ENCODE results near the gene PSME3IP1.
A peak's percentile ranks its signal among the peaks of the same experiment; 100 is the strongest.

The PSME3IP1 gene

DNA sequence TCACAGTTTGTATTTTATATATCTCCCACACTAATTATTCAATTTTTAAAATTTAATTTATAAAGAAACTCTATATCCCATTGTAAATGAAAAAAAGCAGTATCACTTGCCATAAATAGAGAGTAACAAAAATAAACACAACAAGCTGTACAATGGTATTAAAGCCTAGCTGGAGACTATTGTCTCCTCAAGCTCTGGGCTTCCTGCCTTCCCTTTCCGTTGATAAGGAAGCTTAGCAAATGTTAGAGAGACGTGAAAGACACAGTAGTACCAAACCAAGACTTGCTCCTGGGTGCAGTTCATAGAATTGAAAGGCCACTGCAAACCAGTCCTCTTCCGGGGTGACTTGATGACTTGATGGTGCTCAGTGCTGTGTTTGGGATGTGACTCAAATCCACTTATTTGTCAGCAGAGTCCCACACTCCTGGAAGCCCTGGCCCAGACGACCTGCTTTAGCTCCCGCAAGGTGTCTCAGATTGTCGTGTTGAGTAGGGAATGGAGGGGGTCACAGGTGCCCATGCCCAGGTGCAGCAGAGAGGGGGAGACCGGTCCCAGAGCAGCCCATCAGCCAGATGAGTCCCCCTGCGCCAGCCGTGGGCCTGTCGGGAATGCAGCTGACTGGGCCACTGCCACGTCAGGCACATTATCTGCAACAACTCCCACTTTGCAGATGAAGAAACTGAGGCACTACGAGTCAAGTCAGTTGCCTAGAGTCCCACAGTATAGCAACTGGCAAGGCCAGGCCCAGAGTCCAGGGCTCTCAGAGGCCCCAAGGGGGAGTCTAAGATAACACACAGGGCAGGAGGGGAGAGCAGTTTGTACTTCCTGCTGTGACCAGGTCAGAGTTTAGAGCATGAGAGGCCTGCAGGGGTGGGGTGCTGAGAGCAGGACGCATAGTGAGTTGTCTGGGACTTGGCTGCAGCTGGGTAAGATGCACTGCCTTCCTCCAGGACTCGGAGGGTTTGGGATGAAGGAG, 40.5 kb downstream of the PSME3IP1 start:
- no peak for DNase-seq

GRCh38 chr16:57144027-57144426, 41.8 kb downstream of the PSME3IP1 start:
- DNase-seq = no peak

DNA sequence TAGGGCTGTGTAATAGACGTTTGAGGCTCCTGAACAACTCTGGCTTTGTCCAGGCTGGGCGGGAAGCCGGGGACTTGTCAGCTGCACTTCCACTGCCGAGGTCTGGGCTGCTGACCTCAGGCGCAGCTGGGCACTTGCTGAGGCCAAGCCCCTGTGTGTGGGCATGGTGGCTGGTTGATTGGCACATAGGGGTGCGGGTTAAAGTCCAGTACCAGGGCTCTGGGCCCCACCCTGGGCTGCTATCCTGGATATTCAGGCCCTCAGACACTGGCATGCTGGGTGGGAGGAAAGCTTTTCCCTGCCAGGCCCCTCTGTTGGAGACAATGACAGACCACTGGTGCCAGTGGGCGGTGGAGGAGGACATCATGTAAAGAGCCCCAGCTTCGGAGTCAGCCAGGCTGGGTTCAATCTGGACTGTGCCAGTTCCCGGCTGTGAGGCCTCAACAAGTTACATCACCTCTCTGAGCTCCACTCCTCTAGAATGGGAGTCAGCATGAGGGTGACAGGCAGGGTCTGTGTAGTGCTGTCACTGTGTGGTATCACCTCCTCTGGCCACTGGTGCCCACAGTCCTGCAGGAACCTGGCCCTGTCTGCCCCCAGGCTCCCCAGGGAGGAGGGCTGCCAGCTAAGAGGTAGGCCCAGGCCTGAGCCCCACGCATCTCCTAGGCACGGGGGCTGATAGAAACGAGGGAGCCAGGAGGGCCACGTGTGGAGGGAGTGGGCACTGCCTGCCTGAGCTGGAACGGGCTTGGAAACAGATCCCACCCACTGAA, 42.5 kb downstream of the PSME3IP1 start:
- peak in 43 of 51 donors; percentile 37 to 95 (median 83) for DNase-seq

DNA sequence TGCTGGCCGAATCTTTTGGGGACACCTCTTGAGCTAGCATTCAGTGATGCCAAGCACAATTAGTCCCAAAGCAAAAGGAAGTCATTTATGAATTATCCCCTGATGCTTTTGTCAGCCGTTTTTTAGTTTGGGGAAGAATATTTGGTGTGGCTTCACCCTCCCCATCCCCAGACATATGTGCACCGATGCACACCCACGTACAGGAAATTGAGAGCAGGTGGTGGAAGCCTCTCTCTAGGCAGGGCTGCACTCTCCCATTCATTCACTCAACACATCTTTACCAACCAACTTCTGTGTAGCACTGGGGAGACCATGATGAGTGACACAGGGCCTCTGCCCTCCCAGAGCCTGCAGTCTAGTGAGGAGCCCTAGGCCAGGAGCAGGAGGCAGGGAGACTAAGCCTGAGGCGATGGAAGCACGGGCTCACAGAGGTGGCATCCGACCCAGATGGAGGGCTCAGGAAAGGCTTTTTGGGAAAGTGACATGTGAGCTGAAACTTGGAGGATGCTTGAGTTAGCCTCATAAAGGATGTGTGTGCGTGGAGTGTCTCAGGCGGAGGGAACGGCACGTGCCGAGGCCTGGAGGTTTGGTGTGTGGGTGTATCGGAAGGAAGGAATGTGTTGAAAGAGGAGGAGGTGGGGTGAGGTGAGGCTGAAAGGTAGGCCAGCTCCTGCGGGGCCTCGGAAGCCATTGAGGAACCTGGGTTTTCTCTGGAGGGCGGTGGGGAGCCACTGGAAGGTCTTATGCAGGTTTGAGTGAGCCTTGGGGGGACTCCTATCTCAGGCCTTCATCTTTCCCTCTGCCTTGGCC, 43.8 kb downstream of the PSME3IP1 start:
- DNase-seq = no peak

- no peak for DNase-seq
Observed at GRCh38 chr16:57140931-57141668, 44.7 kb downstream of the PSME3IP1 start.

GRCh38 chr16:57138281-57138935, 47.4 kb downstream of the PSME3IP1 start:
- DNase-seq = no peak

DNA sequence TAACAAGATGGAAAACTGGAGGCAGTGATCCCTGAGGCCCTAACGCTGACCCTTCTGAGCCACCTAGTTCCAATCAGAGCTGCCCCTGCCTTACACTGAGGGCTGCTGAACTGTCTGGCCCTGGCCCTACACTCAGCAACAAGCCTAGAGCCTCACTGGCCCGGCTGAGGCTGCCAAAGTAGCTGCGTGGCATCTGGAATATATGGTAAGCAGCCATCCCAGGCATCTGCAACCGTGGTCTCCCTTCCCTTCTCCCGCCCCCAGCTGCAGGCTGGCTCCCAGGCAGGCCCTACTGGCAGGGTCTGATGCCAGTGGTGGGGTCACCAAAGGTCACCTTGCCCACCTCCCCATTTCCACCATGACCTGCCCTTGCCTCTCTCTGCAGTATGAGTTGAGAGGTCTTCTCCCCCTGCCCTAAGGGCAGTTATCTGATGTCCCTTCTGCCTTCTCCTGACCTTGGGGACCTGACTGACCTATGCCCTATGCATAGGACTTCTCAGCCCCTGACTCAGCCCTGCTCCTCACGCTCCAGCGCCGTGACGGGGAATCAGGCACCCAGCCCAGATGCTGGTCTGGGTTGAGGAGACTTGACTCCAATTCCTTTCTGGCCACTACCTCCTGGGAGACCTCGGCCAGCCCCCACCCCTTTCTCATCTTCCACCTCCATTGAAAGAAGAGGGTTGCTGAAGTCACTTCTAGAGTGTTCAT, 48.1 kb downstream of the PSME3IP1 start:
- peak in 1 of 51 donors; percentile 29 for DNase-seq

DNA sequence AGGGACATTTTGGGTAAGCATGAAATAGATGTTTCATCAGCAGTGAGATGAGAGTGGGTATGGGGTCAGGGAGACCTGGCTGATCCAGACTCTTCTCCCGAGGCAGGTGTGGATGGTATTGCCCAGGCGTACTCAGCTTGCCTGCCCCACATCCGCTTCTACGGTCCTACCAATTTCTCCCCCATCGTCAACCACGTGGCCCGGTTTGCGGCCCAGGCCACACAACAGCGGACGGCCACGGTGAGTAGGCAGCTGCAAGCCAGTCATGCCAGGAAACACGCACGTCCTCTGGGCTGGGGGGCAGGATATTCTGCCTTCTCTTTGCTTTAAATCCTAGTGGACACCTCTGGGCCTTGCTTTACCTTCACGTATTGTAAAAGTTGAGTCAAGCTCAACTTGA, 48.8 kb downstream of the PSME3IP1 start:
- no peak for DNase-seq

GRCh38 chr16:57134982-57135381, 50.9 kb downstream of the PSME3IP1 start:
- no peak for DNase-seq

GRCh38 chr16:57133886-57134285, 52.0 kb downstream of the PSME3IP1 start:
- no peak for DNase-seq

- DNase-seq = no peak
Observed at GRCh38 chr16:57133031-57133430, 52.8 kb downstream of the PSME3IP1 start.

DNA sequence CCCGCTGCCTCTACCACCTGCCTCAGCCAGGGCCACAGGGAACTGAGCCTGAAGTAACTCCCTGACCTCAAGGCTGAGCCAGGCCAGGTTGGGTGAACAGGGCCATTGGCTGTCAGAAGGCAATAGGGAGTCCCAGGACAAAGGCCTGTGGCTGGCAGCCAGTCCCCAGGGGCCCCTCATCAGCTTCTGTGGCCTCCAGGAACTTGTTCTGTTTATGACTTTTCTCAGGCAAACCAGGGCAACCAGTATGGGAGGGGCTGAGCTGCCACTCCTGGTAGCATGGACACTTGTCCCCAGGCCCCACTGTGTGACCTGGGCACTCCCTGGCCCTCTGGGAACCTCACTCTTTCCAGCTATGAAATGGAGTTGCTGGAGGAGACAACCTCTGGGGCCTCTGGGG, 53.4 kb downstream of the PSME3IP1 start:
- peak in 1 of 51 donors; percentile 31 for DNase-seq

DNA sequence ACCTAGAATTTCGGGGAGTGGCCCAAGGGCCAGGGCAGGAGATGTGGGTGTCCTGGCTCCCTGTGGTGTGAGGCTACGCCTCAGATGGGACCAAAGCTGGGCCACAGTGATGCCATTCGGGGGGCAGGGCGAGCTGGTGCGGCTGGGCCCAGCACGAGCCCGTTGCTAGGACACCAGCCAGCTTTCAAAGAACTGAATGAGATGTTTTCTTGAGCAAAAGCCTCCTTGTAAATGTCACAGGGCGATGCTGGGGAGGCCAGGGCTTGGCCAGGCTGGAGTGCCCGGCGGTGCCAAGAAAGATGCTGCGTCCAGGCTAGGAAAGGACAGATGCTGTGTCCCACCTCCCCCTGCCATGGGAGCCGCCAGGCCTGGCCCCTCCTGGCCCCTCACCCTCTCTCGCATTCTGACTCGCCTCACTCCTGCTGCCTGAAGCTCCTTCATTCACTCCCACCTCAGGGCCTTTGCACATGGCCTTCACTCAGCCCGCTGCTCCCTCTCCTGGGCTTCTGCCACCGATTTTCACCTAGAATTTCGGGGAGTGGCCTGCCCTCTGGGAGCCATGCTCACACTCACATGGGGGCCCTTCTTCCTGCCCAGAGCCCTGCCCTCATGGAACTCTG, 54.4 kb downstream of the PSME3IP1 start:
- peak in 46 of 51 donors; percentile 22 to 93 (median 79) for DNase-seq

DNA sequence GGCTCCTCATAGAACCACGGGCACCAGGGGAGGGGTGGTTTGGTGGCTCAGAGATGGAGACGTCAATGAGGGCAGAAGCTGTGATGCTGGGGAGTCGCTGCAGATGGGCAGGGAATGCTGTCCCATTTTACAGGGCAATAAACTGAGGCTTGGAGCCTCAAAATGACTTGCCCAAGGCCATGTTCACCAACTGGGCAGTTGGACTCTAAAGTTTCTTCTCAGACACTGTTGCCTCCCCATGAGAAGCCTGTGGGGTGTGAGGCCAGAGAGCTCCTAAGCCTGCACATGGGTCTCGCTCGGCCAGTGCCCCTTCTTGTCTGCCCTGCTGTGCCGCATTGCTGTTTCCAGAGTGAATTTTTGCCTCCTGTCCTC, 54.9 kb downstream of the PSME3IP1 start:
- DNase-seq = no peak

- no peak for DNase-seq
Observed at GRCh38 chr16:57128771-57129389, 57.0 kb downstream of the PSME3IP1 start.

GRCh38 chr16:57127836-57128235, 58.0 kb downstream of the PSME3IP1 start:
- no peak for DNase-seq

DNA sequence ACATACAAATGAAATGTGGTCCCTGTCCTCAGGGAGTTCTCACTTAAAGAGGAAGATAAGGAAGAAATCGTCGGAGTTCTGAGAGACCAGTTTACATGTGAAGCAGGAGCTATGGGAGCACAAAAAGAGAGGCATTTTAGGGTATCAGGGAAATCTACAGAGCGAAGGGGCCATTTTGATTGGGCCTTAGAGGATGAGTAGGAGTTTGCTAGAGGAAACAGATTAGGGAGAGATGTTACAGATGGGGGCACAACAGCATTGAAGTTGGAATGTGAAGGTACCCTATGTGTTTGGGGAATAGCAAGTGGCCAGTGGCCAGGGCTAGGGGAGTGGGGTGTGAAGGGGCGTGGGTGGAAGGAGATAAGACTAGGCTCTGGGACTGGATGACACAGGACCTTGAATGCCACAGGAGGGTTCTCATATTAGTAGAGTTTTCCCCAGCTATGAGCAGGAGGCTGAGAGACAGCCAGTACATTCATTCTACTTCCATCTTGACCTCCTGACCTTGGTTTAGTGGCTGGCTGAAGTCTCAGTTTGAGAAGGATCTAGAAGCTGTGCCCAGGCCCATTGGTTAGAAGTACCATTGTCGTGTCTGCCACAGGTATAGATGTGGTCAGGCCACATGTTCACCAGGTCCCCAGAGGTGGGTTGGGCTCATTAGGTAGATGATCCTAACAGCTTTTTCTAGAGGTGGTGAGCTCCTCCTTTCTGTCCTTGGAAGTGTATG, 58.6 kb downstream of the PSME3IP1 start:
- no peak for DNase-seq

GRCh38 chr16:57126411-57126810, 59.4 kb downstream of the PSME3IP1 start:
- no peak for DNase-seq
